Omental fat pad (tissue), 4 donors: ENCODE results near the gene DCLK1. TPM values are rescaled to one million over a fixed set of nuclear protein-coding genes. Genes with fewer than 3 reads are reported as not detected.

Experiments used
- ATAC-seq: fragments of 150-250 bp; one replicate; pipeline ENCODE4 v1.9.1; 2016; ENCODE audit warnings: mild to moderate bottlenecking, moderate library complexity; ENCODE audit not compliant: low FRiP score
- DNase-seq: peaks from one replicate; pipeline ENCODE4 v3.0.0-alpha.2; 2019; ENCODE audit warnings: low spot score
- CTCF ChIP-seq, 3 donors: fragments of 450-650 bp; IDR thresholded peaks; one replicate each; pipeline ENCODE4 v1.5.1; 2016 to 2017; ENCODE audit warnings: antibody characterized with exemption in 3 of 3, mild to moderate bottlenecking in 3 of 3, moderate library complexity in 2 of 3
- total RNA-seq, 4 donors: library from RNA; depleted of rRNA; stranded (reverse); fragments of >200 nt; gene quantifications; one replicate each; pipeline ENCODE4 v1.1.0, GENCODE V29; 2016

Gene DCLK1
- total RNA-seq, 4 donors from 2014 or later, result 13.9 to 206 (median 30.5) TPM

- ATAC-seq (no peak), DNase-seq (no peak)
- no peak for TF ChIP-seq CTCF (IDR thresholded peaks at IDR 0.05)
Observed at GRCh38 chr13:36147330-36147729, 16.1 kb upstream of the DCLK1 start.

- no peak for DNase-seq
- TF ChIP-seq CTCF (IDR thresholded peaks at IDR 0.05), result no peak
- ATAC-seq, result no peak
Observed at GRCh38 chr13:36146511-36147269, 15.5 kb upstream of the DCLK1 start.

- TF ChIP-seq CTCF (IDR thresholded peaks at IDR 0.05), result no peak
- ATAC-seq, result no peak
- no peak for DNase-seq
Observed at GRCh38 chr13:36143738-36144137, 12.6 kb upstream of the DCLK1 start.

- no peak for TF ChIP-seq CTCF (IDR thresholded peaks at IDR 0.05)
- no peak for ATAC-seq
Observed at GRCh38 chr13:36142735-36143134, 11.6 kb upstream of the DCLK1 start.

GRCh38 chr13:36135876-36136275 lies 4.7 kb upstream of the DCLK1 start:
- no peak for ATAC-seq
- TF ChIP-seq CTCF (IDR thresholded peaks at IDR 0.05), result no peak
- DNase-seq, result no peak

More at GRCh38 chr13:36142735-36143134, 11.6 kb upstream of the DCLK1 start:
- DNase-seq, result no peak

- no peak for ATAC-seq
- TF ChIP-seq CTCF (IDR thresholded peaks at IDR 0.05), result no peak
- no peak for DNase-seq
Observed at GRCh38 chr13:36134632-36135031, 3.5 kb upstream of the DCLK1 start.

GRCh38 chr13:36133950-36134626 lies 2.9 kb upstream of the DCLK1 start:
- ATAC-seq (no peak), DNase-seq (no peak)
- TF ChIP-seq CTCF (IDR thresholded peaks at IDR 0.05), result no peak
